Calu3 (cell line): ENCODE data around the gene PRPS2. TPM values are rescaled to one million over a fixed set of nuclear protein-coding genes. Genes with fewer than 3 reads are reported as not detected.

Source experiments
- BruUV-seq: library from RNA; stranded (reverse); fragments of 400-500 nt; replicated peaks from 2 replicates; lab custom pipeline; 2021; lab: Mats Ljungman, UMichigan
- CTCF ChIA-PET: fragments of 300-600 bp; sonication (Branson Sonifier 250); formaldehyde crosslinking; loops from one replicate; lab custom pipeline; 2022; ENCODE audit warnings: antibody characterized with exemption; lab: Charles Lee
- DNase-seq: peaks from one replicate; pipeline ENCODE4 v3.0.0; 2022
- H3K27ac Mint-ChIP-seq: one replicate; pipeline ENCODE4 v1.8.0; 2022; ENCODE audit warnings: mixed read lengths; ENCODE audit not compliant: unreplicated experiment
- H3K27me3 Mint-ChIP-seq: one replicate; pipeline ENCODE4 v1.8.0; 2022; ENCODE audit warnings: mixed read lengths; ENCODE audit not compliant: unreplicated experiment
- H3K36me3 Mint-ChIP-seq: one replicate; pipeline ENCODE4 v1.8.0; 2022; ENCODE audit warnings: mild to moderate bottlenecking, moderate library complexity, mixed read lengths; ENCODE audit not compliant: insufficient read depth, unreplicated experiment
- H3K4me1 Mint-ChIP-seq: one replicate; pipeline ENCODE4 v1.8.0; 2022; ENCODE audit warnings: mild to moderate bottlenecking, low read depth, mixed read lengths; ENCODE audit not compliant: unreplicated experiment
- H3K4me3 Mint-ChIP-seq: one replicate; pipeline ENCODE4 v1.8.0; 2022; ENCODE audit warnings: mild to moderate bottlenecking, low read depth, moderate library complexity, mixed read lengths; ENCODE audit not compliant: unreplicated experiment
- H3K9me3 Mint-ChIP-seq: one replicate; pipeline ENCODE4 v1.8.0; 2022; ENCODE audit warnings: low read depth, mixed read lengths; ENCODE audit not compliant: unreplicated experiment
- CTCF ChIP-seq: fragments of 200-600 bp; IDR thresholded peaks from one replicate; pipeline ENCODE4 v1.8.0; 2022; ENCODE audit warnings: antibody characterized with exemption; ENCODE audit not compliant: unreplicated experiment
- intact Hi-C: fragments of 100-400 bp; cut with micrococcal nuclease; formaldehyde crosslinking; loops from one replicate; pipeline ENCODE4 v1.10.0; 2022; ENCODE audit not compliant: unreplicated experiment
- total RNA-seq: library from RNA; stranded (reverse); gene quantifications from 2 replicates; pipeline ENCODE4 v1.2.3, GENCODE V29; 2022

PRPS2 gene
- total RNA-seq, 1 experiment from 2014 or later, result 102 TPM

GRCh38 chrX:12770440-12770839, 20.8 kb upstream of the PRPS2 start:
- Mint-ChIP-seq H3K9me3 (no peaks in the 10 kb centered on the region), H3K4me3 (no peak overlapping the region), H3K27ac (no peak overlapping the region), H3K27me3 (peaks cover 12% of the 10 kb centered on the region), H3K4me1 (no peaks in the 10 kb centered on the region), H3K36me3 (no peaks in the 10 kb centered on the region)
- intact Hi-C loops, result loop anchor here (1.0 to 10.0 kb wide), 3 partner anchors 68 to 686 kb away; no protein-coding TSS in a partner anchor
- CTCF ChIA-PET, result interaction anchor here (1.4 to 1.9 kb wide), 3 partner anchors 21 to 690 kb away, joined by 3 to 9 read pairs (median 4); partner anchors contain the start of gene PRPS2
- DNase-seq, result no peak
- TF ChIP-seq CTCF, result no peak
- BruUV-seq, result no TSS peak

- Mint-ChIP-seq H3K27ac (no peak overlapping the region), H3K27me3 (peaks cover 12% of the 10 kb centered on the region), H3K36me3 (no peaks in the 10 kb centered on the region), H3K9me3 (no peaks in the 10 kb centered on the region), H3K4me1 (no peaks in the 10 kb centered on the region), H3K4me3 (peak overlapping the region; percentile 31)
- DNase-seq, result peak; percentile 79
- no TSS peak for BruUV-seq
- peak; percentile 88 for TF ChIP-seq CTCF
- CTCF ChIA-PET, result interaction anchor here (0.6 to 1.9 kb wide), 9 partner anchors 8 to 1032 kb away, joined by 3 to 17 read pairs (median 5); partner anchors contain the start of gene PRPS2
- intact Hi-C loops, result loop anchor here (10.0 kb wide), 2 partner anchors 277 to 687 kb away; no protein-coding TSS in a partner anchor
Observed at GRCh38 chrX:12771445-12772069, 19.7 kb upstream of the PRPS2 start.

GRCh38 chrX:12777670-12778069, 13.5 kb upstream of the PRPS2 start:
- Mint-ChIP-seq H3K36me3 (no peaks in the 10 kb centered on the region), H3K4me1 (peaks cover 14% of the 10 kb centered on the region), H3K27ac (no peak overlapping the region), H3K9me3 (no peaks in the 10 kb centered on the region), H3K4me3 (no peak overlapping the region), H3K27me3 (peaks cover 12% of the 10 kb centered on the region)
- CTCF ChIA-PET, result no interaction called here
- DNase-seq, result no peak
- intact Hi-C loops, result loop anchor here (10.0 kb wide), 2 partner anchors 283 to 693 kb away; no protein-coding TSS in a partner anchor
- no peak for TF ChIP-seq CTCF
- BruUV-seq, result no TSS peak

GRCh38 chrX:12779534-12779933, 11.7 kb upstream of the PRPS2 start:
- BruUV-seq, result no TSS peak
- peak; percentile 40 for DNase-seq

More at GRCh38 chrX:12779534-12779933, 11.7 kb upstream of the PRPS2 start:
- CTCF ChIA-PET, result interaction anchor here (0.8 to 1.0 kb wide), 3 partner anchors 8 to 167 kb away, joined by 3 read pairs; partner anchors contain the start of gene PRPS2
- Mint-ChIP-seq H3K27ac (peak overlapping the region; percentile 55), H3K36me3 (no peaks in the 10 kb centered on the region), H3K27me3 (no peaks in the 10 kb centered on the region), H3K9me3 (no peaks in the 10 kb centered on the region), H3K4me1 (peaks cover 14% of the 10 kb centered on the region), H3K4me3 (no peak overlapping the region)
- intact Hi-C loops, result loop anchor here (10.0 kb wide), 2 partner anchors 285 to 695 kb away; no protein-coding TSS in a partner anchor
- no peak for TF ChIP-seq CTCF
